ENCODE results near the gene NUDT6.

DNA sequence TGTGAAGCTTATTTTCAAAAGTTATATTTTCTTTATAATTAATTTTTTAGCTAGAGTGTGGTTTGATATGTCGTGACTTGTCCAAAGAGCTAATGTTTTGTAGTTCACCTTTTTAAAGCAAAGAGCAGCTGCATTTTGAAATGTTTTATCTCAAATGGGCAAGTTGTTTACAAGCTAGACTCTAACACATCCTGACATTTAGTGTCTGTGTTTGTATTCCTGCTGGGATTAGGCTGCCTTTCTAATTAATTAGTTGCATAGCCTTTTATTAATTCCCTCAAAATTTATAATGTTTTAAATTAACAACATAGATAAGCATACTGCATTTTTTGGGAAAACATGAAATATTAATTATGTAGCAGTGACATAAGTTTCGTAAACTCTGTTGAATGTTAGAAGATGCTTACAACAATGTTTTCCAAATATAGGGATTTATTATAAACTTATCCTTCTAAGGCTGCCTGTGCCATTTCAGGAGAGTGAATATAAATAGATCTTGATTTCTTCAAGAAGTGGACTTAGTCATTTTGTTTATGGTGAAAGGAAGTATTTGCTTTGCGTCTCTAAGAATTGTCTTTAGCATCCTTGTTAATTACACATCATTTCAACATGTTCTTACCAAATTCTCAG is 37.7 kb upstream of the NUDT6 start:
- TF ChIP-seq EZH2 (IDR thresholded peaks at IDR 0.05; ENCODE audit: borderline replicate concordance, insufficient read depth, low read length, poor library complexity, severe bottlenecking) (no peak), RAD21 (conservative IDR thresholded peaks at IDR 0.05) (no peak), EP300 (conservative IDR thresholded peaks at IDR 0.05; ENCODE audit: poor library complexity, severe bottlenecking) (no peak), POLR2AphosphoS5 (IDR thresholded peaks at IDR 0.05) (no peak)
- TF ChIP-seq, protein P1, sequence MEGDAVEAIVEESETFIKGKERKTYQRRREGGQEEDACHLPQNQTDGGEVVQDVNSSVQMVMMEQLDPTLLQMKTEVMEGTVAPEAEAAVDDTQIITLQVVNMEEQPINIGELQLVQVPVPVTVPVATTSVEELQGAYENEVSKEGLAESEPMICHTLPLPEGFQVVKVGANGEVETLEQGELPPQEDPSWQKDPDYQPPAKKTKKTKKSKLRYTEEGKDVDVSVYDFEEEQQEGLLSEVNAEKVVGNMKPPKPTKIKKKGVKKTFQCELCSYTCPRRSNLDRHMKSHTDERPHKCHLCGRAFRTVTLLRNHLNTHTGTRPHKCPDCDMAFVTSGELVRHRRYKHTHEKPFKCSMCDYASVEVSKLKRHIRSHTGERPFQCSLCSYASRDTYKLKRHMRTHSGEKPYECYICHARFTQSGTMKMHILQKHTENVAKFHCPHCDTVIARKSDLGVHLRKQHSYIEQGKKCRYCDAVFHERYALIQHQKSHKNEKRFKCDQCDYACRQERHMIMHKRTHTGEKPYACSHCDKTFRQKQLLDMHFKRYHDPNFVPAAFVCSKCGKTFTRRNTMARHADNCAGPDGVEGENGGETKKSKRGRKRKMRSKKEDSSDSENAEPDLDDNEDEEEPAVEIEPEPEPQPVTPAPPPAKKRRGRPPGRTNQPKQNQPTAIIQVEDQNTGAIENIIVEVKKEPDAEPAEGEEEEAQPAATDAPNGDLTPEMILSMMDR (IDR thresholded peaks at IDR 0.05; ENCODE audit: poor library complexity, severe bottlenecking): no peak
- TF ChIP-seq, protein P2, sequence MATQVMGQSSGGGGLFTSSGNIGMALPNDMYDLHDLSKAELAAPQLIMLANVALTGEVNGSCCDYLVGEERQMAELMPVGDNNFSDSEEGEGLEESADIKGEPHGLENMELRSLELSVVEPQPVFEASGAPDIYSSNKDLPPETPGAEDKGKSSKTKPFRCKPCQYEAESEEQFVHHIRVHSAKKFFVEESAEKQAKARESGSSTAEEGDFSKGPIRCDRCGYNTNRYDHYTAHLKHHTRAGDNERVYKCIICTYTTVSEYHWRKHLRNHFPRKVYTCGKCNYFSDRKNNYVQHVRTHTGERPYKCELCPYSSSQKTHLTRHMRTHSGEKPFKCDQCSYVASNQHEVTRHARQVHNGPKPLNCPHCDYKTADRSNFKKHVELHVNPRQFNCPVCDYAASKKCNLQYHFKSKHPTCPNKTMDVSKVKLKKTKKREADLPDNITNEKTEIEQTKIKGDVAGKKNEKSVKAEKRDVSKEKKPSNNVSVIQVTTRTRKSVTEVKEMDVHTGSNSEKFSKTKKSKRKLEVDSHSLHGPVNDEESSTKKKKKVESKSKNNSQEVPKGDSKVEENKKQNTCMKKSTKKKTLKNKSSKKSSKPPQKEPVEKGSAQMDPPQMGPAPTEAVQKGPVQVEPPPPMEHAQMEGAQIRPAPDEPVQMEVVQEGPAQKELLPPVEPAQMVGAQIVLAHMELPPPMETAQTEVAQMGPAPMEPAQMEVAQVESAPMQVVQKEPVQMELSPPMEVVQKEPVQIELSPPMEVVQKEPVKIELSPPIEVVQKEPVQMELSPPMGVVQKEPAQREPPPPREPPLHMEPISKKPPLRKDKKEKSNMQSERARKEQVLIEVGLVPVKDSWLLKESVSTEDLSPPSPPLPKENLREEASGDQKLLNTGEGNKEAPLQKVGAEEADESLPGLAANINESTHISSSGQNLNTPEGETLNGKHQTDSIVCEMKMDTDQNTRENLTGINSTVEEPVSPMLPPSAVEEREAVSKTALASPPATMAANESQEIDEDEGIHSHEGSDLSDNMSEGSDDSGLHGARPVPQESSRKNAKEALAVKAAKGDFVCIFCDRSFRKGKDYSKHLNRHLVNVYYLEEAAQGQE (IDR thresholded peaks at IDR 0.05; ENCODE audit: borderline replicate concordance): no peak

All from neural cell (in vitro differentiated cells).